DMS114 treated with DMSO at 0.1 percent for 48 hours (cell line): ENCODE data around the gene ERVW-1.
"Not testable (repeated sequence)": the region's sequence is repeated elsewhere in the genome, so short reads cannot be mapped to it uniquely, and the experiment has no call there.

Experiments
- DNase-seq: peaks from one replicate; lab custom pipeline; 2025; ENCODE audit not compliant: unreplicated experiment; lab: John Stamatoyannopoulos, UW

The ERVW-1 gene

GRCh38 chr7:92475261-92475770, 2.4 kb downstream of the ERVW-1 start:
- not testable (repeated sequence) for DNase-seq

DNA sequence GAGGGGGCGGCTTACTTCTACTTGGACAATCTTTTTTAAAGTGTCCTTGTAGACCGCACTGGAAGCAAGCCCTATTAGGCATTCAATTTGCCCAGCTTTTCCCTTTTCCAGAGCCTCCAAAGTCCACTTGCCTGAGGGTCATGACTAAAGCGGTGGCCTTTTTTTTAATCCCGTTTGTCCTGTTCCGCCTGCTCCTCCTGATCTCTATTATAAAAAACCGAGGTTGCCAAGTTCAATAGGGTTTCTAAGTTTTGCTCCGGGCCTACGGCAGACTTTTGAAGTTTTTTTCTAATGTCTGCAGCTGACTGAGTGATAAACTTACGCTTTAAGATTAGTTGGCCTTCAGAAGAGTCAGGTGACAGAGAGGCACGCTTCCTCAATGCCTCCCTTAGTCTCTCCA, 3.8 kb downstream of the ERVW-1 start:
- not testable (repeated sequence) for DNase-seq

DNA sequence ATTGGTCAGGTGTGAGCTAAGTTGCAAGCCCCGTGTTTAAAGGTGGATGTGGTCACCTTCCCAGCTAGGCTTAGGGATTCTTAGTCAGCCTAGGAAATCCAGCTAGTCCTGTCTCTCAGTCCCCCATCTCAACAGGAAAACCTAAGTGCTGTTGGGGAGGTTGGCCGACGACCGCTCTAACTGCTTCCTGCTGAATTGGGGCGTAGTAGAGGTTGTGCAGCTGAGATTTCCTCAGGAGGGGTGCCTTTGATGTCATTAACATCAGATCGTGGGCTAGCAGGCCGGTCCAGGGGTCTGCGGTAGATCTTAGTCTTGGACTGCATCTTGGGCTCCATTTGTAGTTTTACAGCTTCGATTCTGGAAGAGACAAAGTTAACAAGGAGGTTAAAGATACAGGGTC, 9.2 kb downstream of the ERVW-1 start:
- DNase-seq = not testable (repeated sequence)

DNA sequence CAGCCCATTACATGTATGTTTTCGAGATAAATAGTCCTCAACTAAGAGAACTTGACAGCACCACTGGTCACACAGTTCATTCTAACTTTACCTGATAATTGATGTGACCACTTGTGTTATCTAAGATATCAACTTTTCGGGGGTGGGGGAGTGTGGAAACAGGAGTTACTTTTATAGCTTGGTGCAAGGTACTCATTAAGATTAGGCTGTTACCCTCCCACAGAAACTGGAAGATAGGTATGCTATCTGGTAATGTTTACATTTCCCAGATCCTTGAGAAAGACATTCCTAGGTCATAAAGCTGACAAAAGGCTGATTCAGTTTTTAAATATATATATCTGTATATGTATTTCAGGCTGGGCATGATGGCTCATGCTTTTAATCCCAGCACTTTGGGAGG, 11.1 kb downstream of the ERVW-1 start:
- DNase-seq = no peak

DNA sequence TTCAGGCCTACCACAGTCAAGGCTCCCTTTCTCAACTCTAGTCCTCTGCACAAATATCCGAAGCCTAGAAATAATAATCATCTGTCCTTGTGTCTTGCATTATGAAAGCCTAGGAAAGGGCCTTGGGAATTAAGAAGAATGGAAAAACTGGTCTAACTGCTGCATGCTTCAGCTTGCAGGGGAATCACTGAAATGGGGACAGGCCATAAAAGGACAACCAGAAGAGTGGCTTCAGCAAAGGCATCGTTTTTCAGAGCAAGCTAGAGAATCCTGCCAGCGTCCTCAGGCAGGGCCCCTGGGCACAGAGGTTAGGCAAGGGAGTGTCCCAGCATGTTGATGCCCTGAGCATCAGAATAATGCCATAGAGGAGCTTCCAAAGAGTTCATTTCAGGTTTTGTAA, 13.2 kb downstream of the ERVW-1 start:
- no peak for DNase-seq

- DNase-seq = no peak
Observed at GRCh38 chr7:92462560-92462959, 15.2 kb downstream of the ERVW-1 start.

DNA sequence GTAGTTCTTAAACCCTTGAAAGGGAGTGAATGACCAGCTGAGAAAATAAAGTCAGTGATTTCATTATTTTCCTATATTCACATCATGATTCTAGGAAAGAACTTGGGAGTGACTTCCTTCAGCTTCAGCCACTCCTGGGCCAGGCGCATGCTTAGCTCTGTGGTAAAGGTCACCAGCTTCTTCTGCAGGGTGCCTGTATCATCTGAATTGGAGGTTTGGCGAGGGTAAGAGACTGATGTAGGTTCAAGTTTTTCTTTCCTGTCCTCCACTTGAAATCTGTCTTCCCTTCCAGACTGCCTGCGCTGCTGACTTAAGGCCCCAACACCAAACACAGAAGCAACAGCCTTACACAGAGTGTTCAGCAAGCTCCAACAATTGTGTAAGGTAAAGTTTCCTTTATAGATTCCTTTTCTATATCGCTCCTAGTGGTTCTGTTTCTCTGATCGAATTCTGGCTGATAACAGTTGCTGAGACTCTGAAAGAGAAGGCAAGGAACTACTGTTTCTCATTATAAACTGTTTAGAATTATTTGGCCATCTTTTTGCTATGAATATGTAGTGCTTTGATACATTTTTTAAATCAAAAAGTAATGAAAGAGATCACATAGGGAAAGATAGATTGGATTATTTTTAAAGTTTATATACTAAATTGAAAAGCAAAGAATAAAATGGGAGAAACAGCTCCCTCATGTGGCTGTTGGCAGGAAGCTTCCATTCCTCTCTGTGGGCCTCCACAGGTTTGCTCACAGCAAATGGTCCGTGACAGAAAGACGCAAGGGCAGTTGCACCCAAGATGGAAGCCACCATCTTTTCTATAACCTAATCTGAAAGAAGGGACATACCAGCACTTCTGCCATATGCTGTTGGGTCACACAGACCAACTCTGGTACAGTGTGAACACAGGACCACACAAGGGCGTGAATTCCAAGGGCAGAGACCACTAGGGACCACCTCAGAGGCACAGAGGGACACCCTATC, 16.4 kb downstream of the ERVW-1 start:
- DNase-seq = peak; percentile 23

DNA sequence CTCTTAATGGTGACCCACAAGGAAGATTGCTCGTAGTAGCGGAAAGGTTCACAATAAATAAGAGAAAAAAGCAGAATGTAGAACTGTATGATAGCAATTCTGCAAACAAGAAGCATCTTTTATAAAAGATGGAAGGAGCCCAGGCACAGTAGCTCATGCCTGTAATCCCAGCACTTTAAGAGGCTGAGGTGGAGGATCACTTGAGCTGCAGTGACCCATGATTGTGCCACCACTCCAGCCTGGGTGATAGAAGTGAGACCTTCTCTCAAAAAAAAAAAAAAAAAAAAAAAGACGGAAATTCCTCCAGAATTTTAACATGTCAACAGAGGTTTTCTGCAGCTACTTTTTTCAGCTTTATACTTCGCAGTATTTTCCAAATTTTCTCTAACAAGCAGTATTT, 17.2 kb downstream of the ERVW-1 start:
- no peak for DNase-seq

GRCh38 chr7:92460109-92460508, 17.6 kb downstream of the ERVW-1 start:
- no peak for DNase-seq

DNA sequence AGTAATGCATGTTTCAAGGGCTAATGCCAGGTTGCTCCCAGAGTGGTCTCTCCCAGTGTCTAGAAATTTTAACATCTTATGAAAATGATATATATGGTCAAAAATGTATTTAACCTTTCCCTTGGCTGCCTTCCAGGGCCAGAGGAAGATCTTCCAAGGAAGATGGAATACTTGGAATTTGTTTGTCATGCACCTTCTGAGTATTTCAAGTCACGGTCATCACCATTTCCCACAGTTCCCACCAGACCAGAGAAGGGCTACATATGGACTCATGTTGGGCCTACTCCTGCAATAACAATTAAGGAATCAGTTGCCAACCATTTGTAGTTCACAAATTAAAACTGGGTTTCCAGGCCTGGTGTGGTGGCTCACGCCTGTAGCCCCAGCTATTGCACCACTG, 21.5 kb downstream of the ERVW-1 start:
- no peak for DNase-seq

GRCh38 chr7:92451645-92452044, 26.1 kb downstream of the ERVW-1 start:
- no peak for DNase-seq

DNA sequence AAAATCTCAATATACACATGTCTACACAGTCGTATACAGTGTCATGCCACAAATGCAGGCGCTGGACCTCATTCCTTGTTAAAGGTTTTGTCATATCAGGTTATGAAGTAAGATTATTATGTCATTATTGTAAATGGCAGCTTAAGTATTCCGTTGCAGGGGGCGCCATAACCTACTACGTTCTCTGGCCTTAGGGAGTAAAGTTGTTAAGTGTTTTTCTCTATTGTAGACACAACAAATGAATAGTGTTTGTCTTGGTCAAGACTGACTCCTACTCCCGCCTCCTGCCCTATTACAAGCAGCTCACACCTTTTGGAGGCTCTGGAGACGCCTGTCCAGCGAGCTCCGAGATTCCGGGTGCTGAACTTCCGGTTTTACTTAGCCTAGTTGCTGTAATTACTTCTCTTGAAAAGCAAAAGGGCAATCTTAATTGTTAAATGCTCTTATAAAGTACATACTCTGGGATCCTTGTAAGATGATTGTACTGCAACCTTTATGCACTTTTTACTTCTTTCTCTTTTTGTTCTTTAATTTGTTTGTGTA, 29.5 kb downstream of the ERVW-1 start:
- DNase-seq = peak; percentile 33

DNA sequence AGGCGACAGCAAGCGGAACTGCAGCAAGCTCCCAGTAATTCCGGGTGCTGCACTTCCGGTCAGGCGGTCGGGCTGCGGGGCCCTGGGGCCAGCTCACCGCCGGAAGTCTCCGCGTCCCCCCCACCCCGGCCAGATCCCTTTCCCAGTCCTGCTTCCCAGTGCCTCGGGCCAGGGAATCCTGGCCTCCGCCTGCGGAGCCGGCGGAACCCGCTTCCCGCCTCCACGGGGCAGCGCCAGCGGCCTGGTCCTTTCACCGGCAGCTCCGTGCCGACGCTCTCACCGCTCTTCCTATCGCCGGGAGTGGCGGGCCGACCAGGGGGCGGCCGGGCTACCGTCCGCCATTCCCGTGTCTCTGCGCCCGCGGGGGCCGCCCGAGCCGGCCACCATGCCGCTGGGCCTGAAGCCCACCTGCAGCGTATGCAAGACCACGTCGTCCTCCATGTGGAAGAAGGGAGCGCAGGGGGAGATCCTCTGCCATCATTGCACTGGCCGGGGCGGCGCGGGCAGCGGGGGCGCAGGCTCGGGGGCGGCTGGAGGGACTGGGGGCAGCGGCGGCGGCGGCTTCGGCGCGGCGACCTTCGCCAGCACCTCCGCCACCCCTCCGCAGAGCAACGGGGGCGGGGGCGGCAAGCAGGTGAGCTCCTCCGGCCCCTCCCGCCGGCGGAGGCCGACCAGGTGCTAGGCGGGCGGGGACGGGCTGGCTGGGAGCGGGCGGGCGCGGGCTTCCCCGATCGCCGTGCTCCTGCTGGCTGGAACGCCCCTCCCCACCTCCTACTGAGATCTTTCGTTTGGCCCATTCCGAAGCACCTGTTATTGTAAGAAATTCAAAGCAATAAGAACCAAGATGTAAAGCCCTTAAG, 30.2 kb downstream of the ERVW-1 start, which contains the start of gene GATAD1:
GATAD1 (plus strand) TSS at position 138 of the 860 bp plus-strand sequence; CDS start at position 386, 248 bp downstream.
- peak; percentile 78 for DNase-seq

DNA sequence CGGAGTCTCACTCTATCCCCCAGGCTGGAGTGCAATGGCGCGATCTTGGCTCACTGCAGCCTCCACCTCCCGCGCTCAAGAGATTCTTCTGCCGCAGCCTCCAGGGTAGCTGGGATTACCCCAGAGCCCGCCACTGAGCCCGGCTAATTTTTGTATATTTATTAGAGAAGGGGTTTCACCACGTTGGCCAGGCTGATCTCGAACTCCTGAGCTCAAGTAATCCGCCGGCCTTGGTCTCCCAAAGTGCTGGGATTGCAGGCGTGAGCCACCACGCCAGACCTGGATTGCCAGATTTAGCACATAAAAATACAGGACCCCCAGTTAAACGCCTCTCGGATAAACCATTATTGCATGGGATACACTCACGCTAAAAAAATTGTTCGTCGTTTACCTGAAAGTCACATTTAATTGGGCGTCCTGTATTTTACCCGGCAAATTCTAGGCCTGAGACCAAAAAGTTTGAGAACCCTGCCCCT, 30.8 kb downstream of the ERVW-1 start:
- no peak for DNase-seq

DNA sequence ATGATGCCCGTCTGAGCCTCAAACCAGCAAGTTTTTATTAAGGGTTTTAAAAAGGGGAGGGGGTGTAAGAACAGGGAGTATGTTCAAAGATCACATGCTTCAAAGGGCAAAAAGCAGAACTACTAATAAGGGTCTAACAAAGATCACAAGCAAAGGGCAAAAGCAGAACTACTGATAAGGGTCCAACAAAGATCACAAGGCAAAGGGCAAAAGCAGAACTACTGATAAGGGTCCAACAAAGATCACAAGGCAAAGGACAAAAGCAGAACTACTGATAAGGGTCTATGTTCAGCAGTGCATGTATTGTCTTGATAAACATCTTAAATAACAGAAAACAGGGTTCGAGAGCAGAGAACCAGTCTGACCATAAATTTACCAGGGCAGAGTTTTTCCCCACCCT, 35.0 kb downstream of the ERVW-1 start:
- DNase-seq = not testable (repeated sequence)

DNA sequence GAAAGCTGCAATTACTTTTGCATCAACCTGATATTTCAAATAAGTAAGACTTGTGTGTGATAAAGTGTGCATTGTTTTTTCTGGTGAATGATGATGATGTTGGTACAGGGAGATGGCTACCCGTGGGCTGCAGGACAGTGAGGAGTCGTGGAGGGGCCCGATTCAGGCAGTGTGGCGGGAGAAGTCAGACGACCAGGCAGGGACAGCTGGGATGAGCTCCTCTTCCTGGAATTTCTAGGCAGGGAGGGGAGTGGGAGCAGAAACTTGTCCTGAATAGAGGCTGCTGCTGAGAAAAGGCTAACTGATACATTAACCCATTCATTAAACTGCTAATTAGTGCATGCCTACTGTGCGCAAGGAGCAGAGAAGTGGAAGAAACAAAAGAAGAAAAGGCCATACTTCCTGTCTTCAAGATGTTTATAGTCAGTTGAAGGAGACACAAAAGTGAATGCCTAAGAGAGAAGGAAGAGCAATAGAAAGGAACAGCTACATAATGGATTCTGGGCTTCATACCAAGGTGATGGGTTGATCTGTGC, 39.7 kb downstream of the ERVW-1 start:
- DNase-seq = no peak

- DNase-seq = no peak
Observed at GRCh38 chr7:92436612-92437445, 40.9 kb downstream of the ERVW-1 start.

GRCh38 chr7:92435542-92435941, 42.2 kb downstream of the ERVW-1 start:
- no peak for DNase-seq

GRCh38 chr7:92433019-92433418, 44.7 kb downstream of the ERVW-1 start:
- DNase-seq = no peak
